ENCODE measurements around the gene SIRPA.

SIRPA gene

GRCh38 chr20:1888796-1889463, 6.3 kb upstream of the SIRPA start:
- DNase-seq (ENCODE audit: low spot score), result no peak

GRCh38 chr20:1890469-1891262, 4.5 kb upstream of the SIRPA start:
- DNase-seq (ENCODE audit: low spot score), result no peak

- no peak for DNase-seq (ENCODE audit: low spot score)
Measured at GRCh38 chr20:1891263-1892118, 3.7 kb upstream of the SIRPA start.

- no peak for DNase-seq (ENCODE audit: low spot score)
Measured at GRCh38 chr20:1892119-1892385, 3.2 kb upstream of the SIRPA start.

GRCh38 chr20:1893721-1894470, 1.3 kb upstream of the SIRPA start:
- DNase-seq (ENCODE audit: low spot score), result no peak

GRCh38 chr20:1894471-1894950, 696 bp upstream of the SIRPA start:
- no peak for DNase-seq (ENCODE audit: low spot score)

- DNase-seq (ENCODE audit: low spot score), result no peak
Measured at GRCh38 chr20:1895674-1896483, 672 bp downstream of the SIRPA start.

- DNase-seq (ENCODE audit: low spot score), result no peak
Measured at GRCh38 chr20:1896484-1897258, 1.5 kb downstream of the SIRPA start.

- no peak for DNase-seq (ENCODE audit: low spot score)
Measured at GRCh38 chr20:1897541-1897940, 2.3 kb downstream of the SIRPA start.

GRCh38 chr20:1897965-1898464, 2.8 kb downstream of the SIRPA start:
- no peak for DNase-seq (ENCODE audit: low spot score)

- DNase-seq (ENCODE audit: low spot score), result no peak
Measured at GRCh38 chr20:1898482-1899240, 3.5 kb downstream of the SIRPA start.

- DNase-seq (ENCODE audit: low spot score), result no peak
Measured at GRCh38 chr20:1899241-1899525, 4.0 kb downstream of the SIRPA start.

GRCh38 chr20:1900321-1900801, 5.2 kb downstream of the SIRPA start:
- DNase-seq (ENCODE audit: low spot score), result peak; percentile 75

- no peak for DNase-seq (ENCODE audit: low spot score)
Measured at GRCh38 chr20:1901704-1902103, 6.5 kb downstream of the SIRPA start.

GRCh38 chr20:1902188-1902587, 7.0 kb downstream of the SIRPA start:
- DNase-seq (ENCODE audit: low spot score), result no peak

GRCh38 chr20:1904135-1904534, 8.9 kb downstream of the SIRPA start:
- DNase-seq (ENCODE audit: low spot score), result no peak

GRCh38 chr20:1905009-1905408, 9.8 kb downstream of the SIRPA start:
- no peak for DNase-seq (ENCODE audit: low spot score)

GRCh38 chr20:1905693-1906092, 10.5 kb downstream of the SIRPA start:
- no peak for DNase-seq (ENCODE audit: low spot score)

- DNase-seq (ENCODE audit: low spot score), result no peak
Measured at GRCh38 chr20:1906361-1907051, 11.3 kb downstream of the SIRPA start.

Measured in globus pallidus (tissue), 1 donor.